K562 (cell line): Measurements from ENCODE around the gene ZDHHC20. TPM values are rescaled to one million over a fixed set of nuclear protein-coding genes. Genes with fewer than 3 reads are reported as not detected.

Source experiments
- ATAC-seq: fragments of 200-7000 bp; cut with Tn5 transposase; 3 replicates; pipeline ENCODE4 v1.9.1; 2020; ENCODE audit warnings: moderate library complexity
- BruUV-seq: library from RNA; stranded (reverse); fragments of 400-500 nt; replicated peaks from 2 replicates; lab custom pipeline; 2021; lab: Mats Ljungman, UMichigan
- CTCF ChIA-PET: fragments of 300-600 bp; formaldehyde crosslinking; extraction: SDS; loops from one replicate; lab custom pipeline; 2021; ENCODE audit warnings: low intra/inter-chr PET ratio; lab: Yijun Ruan, JAX
- POLR2A ChIA-PET: fragments of 300-600, 350-650 bp; sonication (Branson Sonifier 250); formaldehyde crosslinking; extraction: SDS; loops from one replicate; lab custom pipeline; 2021; ENCODE audit warnings: antibody characterized with exemption, inconsistent platforms; lab: Yijun Ruan, JAX
- DNase-seq, 4 experiments: peaks; one replicate each; pipeline versions ENCODE4 v3.0.0 to v3.0.0-alpha.2; 2011 to 2018; ENCODE audit warnings: low spot score in 3 of 4, mixed read lengths in 3 of 4; ENCODE audit errors: extremely low read depth in 1 of 4
- FAIRE-seq: peaks from 2 replicates; lab custom pipeline; 2011; peaks lifted over from hg19 to GRCh38; lab: Jason Lieb, UNC
- H2AFZ ChIP-seq: 2 replicates; pipeline ENCODE4 v1.6.0; 2011; ENCODE audit warnings: low read depth, low read length, control low read depth, inconsistent platforms
- H3K27ac ChIP-seq: fragments of 200-600 bp; 3 replicates; pipeline ENCODE4 v1.8.0; 2011; ENCODE audit warnings: low read depth, mild to moderate bottlenecking, control low read depth, inconsistent platforms, low read length, moderate library complexity, mixed read lengths; ENCODE audit errors: extremely low read depth
- H3K27me3 ChIP-seq, 2 experiments: fragments of 300-600 bp in 1 of 2; 2 replicates in 1 of 2; 3 replicates in 1 of 2; pipeline versions ENCODE4 v1.6.0 to v1.8.0; 2011; ENCODE audit warnings: inconsistent platforms in 2 of 2, low read length in 2 of 2, mild to moderate bottlenecking in 1 of 2, mixed read lengths in 1 of 2, moderate library complexity in 1 of 2; ENCODE audit not compliant: control insufficient read depth in 2 of 2, insufficient read depth in 2 of 2
- H3K36me3 ChIP-seq: fragments of 300-600 bp; 3 replicates; pipeline ENCODE4 v1.8.0; 2011; ENCODE audit warnings: mild to moderate bottlenecking, low read length, inconsistent platforms; ENCODE audit not compliant: control insufficient read depth, insufficient read depth
- H3K4me1 ChIP-seq, 2 experiments: fragments of 200-600 bp in 1 of 2; replicated peaks in 1 of 2; 2 replicates in 1 of 2; 3 replicates in 1 of 2; pipeline versions ENCODE4 v1.5.1 to v1.8.0; 2011; ENCODE audit warnings: inconsistent platforms in 2 of 2, low read length in 2 of 2, mild to moderate bottlenecking in 1 of 2, mixed read lengths in 1 of 2, moderate library complexity in 1 of 2; ENCODE audit not compliant: control insufficient read depth in 2 of 2, insufficient read depth in 2 of 2
- H3K4me2 ChIP-seq: 2 replicates; pipeline ENCODE4 v1.6.1; 2011; ENCODE audit warnings: low read length, control low read depth, inconsistent platforms, mixed read lengths; ENCODE audit not compliant: insufficient read depth
- H3K4me3 ChIP-seq: fragments of 200-600 bp; sonication (generic), shearing (Covaris generic); 2 replicates; pipeline ENCODE4 v1.5.1; 2016; ENCODE audit warnings: control low read depth, inconsistent platforms
- H3K79me2 ChIP-seq: fragments of 200-600 bp; 3 replicates; pipeline ENCODE4 v1.8.0; 2011; ENCODE audit warnings: low read length, inconsistent platforms; ENCODE audit not compliant: control insufficient read depth, insufficient read depth
- H3K9ac ChIP-seq, 2 experiments: 2 replicates each; pipeline versions ENCODE4 v1.6.0 to v1.6.1; 2011; ENCODE audit warnings: low read depth in 2 of 2, low read length in 2 of 2, control low read depth in 1 of 2, inconsistent platforms in 1 of 2, mild to moderate bottlenecking in 1 of 2, mixed read lengths in 1 of 2; ENCODE audit not compliant: insufficient read depth in 1 of 2
- H3K9me1 ChIP-seq: one replicate; pipeline ENCODE4 v1.6.0; 2011; ENCODE audit warnings: inconsistent platforms, mild to moderate bottlenecking, low read length, moderate library complexity; ENCODE audit not compliant: control insufficient read depth, insufficient read depth
- H3K9me3 ChIP-seq: replicated peaks from 2 replicates; pipeline ENCODE4 v1.5.1; 2011; ENCODE audit warnings: low read depth, low read length, inconsistent platforms; ENCODE audit not compliant: control insufficient read depth, insufficient read depth
- H4K20me1 ChIP-seq: replicated peaks from 2 replicates; pipeline ENCODE4 v1.6.1; 2011; ENCODE audit warnings: low read length, inconsistent platforms, mixed read lengths; ENCODE audit not compliant: control insufficient read depth, insufficient read depth
- CBFA2T2 ChIP-seq: fragments of 450-650 bp; conservative IDR thresholded peaks from 2 replicates; pipeline ENCODE4 v1.6.1; 2017; ENCODE audit warnings: mild to moderate bottlenecking
- CC2D1A ChIP-seq: fragments of 450-650 bp; IDR thresholded peaks from 2 replicates; pipeline ENCODE4 v1.6.1; 2017; ENCODE audit warnings: mild to moderate bottlenecking
- ESRRA ChIP-seq: fragments of 450-650 bp; IDR thresholded peaks from 2 replicates; pipeline ENCODE4 v1.6.1; 2014; ENCODE audit warnings: low read depth, mild to moderate bottlenecking, moderate library complexity, borderline replicate concordance
- EZH2 ChIP-seq: IDR thresholded peaks from 2 replicates; pipeline ENCODE4 v1.6.1; 2012; ENCODE audit warnings: low read depth, mild to moderate bottlenecking, inconsistent platforms, low read length, borderline replicate concordance
- FOXA1 ChIP-seq: fragments of 450-650 bp; IDR thresholded peaks from 2 replicates; pipeline ENCODE4 v1.6.1; 2016; ENCODE audit warnings: mild to moderate bottlenecking, borderline replicate concordance
- FOXJ3 ChIP-seq: sonication (generic); formaldehyde crosslinking; IDR thresholded peaks from 2 replicates; pipeline ENCODE4 v1.4.0; 2020; ENCODE audit warnings: mild to moderate bottlenecking, missing genetic modification reagents
- HNRNPUL1 ChIP-seq: fragments of 200-400 bp; formaldehyde crosslinking; IDR thresholded peaks from 2 replicates; pipeline ENCODE4 v1.6.1; 2017; ENCODE audit warnings: low read length
- KLF6 ChIP-seq: fragments of 250-450 bp; sonication (Bioruptor Pico); IDR thresholded peaks from 2 replicates; pipeline ENCODE4 v1.4.0; 2020; ENCODE audit warnings: mild to moderate bottlenecking, moderate library complexity, borderline replicate concordance
- POLR3G ChIP-seq: IDR thresholded peaks from 2 replicates; pipeline ENCODE4 v1.6.1; 2011; ENCODE audit not compliant: insufficient read length, insufficient replicate concordance; ENCODE audit errors: extremely low read depth
- SP1 ChIP-seq: sonication (generic); formaldehyde crosslinking; IDR thresholded peaks from 2 replicates; pipeline ENCODE4 v1.8.1; 2022; ENCODE audit warnings: mild to moderate bottlenecking, missing genetic modification reagents
- ZNF24 ChIP-seq: fragments of 450-650 bp; IDR thresholded peaks from 2 replicates; pipeline ENCODE4 v1.6.1; 2016
- ZNF507 ChIP-seq: conservative IDR thresholded peaks from 2 replicates; pipeline ENCODE4 v1.6.1; 2017; ENCODE audit warnings: missing genetic modification characterization, missing compliant biosample characterization
- ZNF57 ChIP-seq: fragments of 450-650 bp; formaldehyde crosslinking; IDR thresholded peaks from 2 replicates; pipeline ENCODE4 v1.4.0; 2020; ENCODE audit warnings: mild to moderate bottlenecking, moderate library complexity
- ZNF780A ChIP-seq: fragments of 250-450 bp; sonication (Bioruptor Pico); IDR thresholded peaks from 2 replicates; pipeline ENCODE4 v1.5.0; 2021; ENCODE audit warnings: mild to moderate bottlenecking
- WGBS: fragments of 100-300 bp; shearing (Covaris generic); methylation state at CpG from one replicate; pipeline ENCODE4 v1.1.6; 2016; ENCODE audit warnings: low coverage, mixed read lengths; ENCODE audit not compliant: insufficient coverage; ENCODE audit errors: missing lambda C conversion rate; 5-methylcytosine and 5-hydroxymethylcytosine counted together
- in situ Hi-C: fragments of 300-500 bp; cut with MboI; formaldehyde crosslinking; loops from 4 replicates; pipeline ENCODE4 v1.15.0; 2018; ENCODE audit warnings: inconsistent platforms, mixed read lengths
- intact Hi-C: fragments of 100-400 bp; cut with micrococcal nuclease; formaldehyde crosslinking; loops from 2 replicates; pipeline ENCODE4 v1.14.2; 2022
- polyA plus RNA-seq, 8 experiments: library from polyadenylated mRNA; depleted of rRNA in 4 of 8; stranded (reverse) in 5 of 8; unstranded in 3 of 8; fragments of >200 nt; fragmentation: Nextera tagmentation in 2 of 8; fragmentation: Illumina TruSeq in 1 of 8; extraction: Ambion mirVana in 2 of 8; extraction: Trizol in 1 of 8; gene quantifications; 2 replicates each; pipeline versions ENCODE4 v1.2.1 to v1.2.3, GENCODE V29; 2011 to 2014; ENCODE audit warnings: inconsistent platforms in 1 of 8, missing spikeins in 1 of 8
- total RNA-seq, 7 experiments: library from RNA; depleted of rRNA in 6 of 7; stranded (reverse); fragments of >200 nt in 6 of 7; fragmentation: Illumina TruSeq in 2 of 7; extraction: Trizol in 2 of 7; gene quantifications; 2 replicates each; pipeline versions ENCODE4 v1.2.1 to v1.2.3, GENCODE V29; 2011 to 2021; ENCODE audit warnings: low replicate concordance in 1 of 7
- TF ChIP-seq, protein P1 (sequence below): fragments of 250-450 bp; sonication (Bioruptor Pico); IDR thresholded peaks from 2 replicates; pipeline ENCODE4 v1.5.0; 2020; ENCODE audit warnings: mild to moderate bottlenecking, borderline replicate concordance
- TF ChIP-seq, protein P2 (sequence below): sonication (generic); formaldehyde crosslinking; IDR thresholded peaks from 2 replicates; pipeline ENCODE4 v1.8.0; 2022; ENCODE audit warnings: mild to moderate bottlenecking, missing genetic modification reagents
- TF ChIP-seq, protein P3 (sequence below): sonication (generic); formaldehyde crosslinking; IDR thresholded peaks from 2 replicates; pipeline ENCODE4 v1.8.0; 2022; ENCODE audit warnings: mild to moderate bottlenecking, missing genetic modification reagents

ZDHHC20 gene
- total and polyA plus RNA-seq, 9 of the 15 experiments (the other 6 are each of a cell fraction or from before 2014, with no cell fraction given), result 2.7 to 20.9 (median 15.8) TPM

DNA sequence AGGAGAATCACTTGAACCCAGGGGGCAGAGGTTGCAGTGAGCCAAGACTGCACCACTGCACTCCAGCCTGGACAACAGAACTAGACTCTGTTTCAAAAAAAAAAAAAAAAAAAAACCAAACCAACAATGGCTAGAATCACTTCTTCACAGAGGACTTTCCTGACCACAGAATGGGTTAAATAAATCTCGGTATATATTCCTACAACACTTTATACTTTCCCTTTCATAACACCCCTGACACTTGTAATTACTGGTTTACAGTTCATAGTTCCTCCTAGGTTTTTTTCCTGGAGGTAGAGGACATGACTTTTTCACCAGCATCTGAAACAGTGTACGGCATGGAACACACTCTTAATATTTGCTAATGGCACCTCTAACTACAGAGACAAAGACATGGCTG lies 31.4 kb downstream of the ZDHHC20 start:
- ChIA-PET POLR2A (no interaction called here), CTCF (no interaction called here)
- intact Hi-C loops, result no loop called here
- FAIRE-seq (no peak), ATAC-seq (no peak), DNase-seq (no peak)
- Histone ChIP-seq H3K36me3 (no peaks in the 10 kb centered on the region), H3K27me3 (no peaks in the 10 kb centered on the region), H3K9ac (no peak overlapping the region), H3K4me1 (no peaks in the 10 kb centered on the region), H3K9me3 (no peaks in the 10 kb centered on the region), H3K4me3 (no peak overlapping the region), H4K20me1 (no peaks in the 10 kb centered on the region), H3K79me2 (peaks cover 2% of the 10 kb centered on the region; the same call in 2 of the 3 replicates), H3K4me2 (no peak overlapping the region), H2AFZ (no peak overlapping the region), H3K27ac (no peak overlapping the region), H3K9me1 (no peaks in the 10 kb centered on the region)
- no TSS peak for BruUV-seq
- in situ Hi-C loops, result no loop called here
- WGBS, result 56% methylated on average over 2 of the region's 2 CpGs
- TF ChIP-seq CBFA2T2 (no peak), ZNF507 (tag) (no peak), FOXJ3 (no peak), ZNF57 (CRISPR knock-in tag) (no peak), HNRNPUL1 (no peak), EZH2 (no peak), SP1 (CRISPR knock-in tag) (no peak), FOXA1 (no peak), ESRRA (no peak), ZNF24 (no peak), POLR3G (no peak), ZNF780A (no peak), KLF6 (CRISPR knock-in tag) (no peak), CC2D1A (no peak)
- TF ChIP-seq, protein P1, sequence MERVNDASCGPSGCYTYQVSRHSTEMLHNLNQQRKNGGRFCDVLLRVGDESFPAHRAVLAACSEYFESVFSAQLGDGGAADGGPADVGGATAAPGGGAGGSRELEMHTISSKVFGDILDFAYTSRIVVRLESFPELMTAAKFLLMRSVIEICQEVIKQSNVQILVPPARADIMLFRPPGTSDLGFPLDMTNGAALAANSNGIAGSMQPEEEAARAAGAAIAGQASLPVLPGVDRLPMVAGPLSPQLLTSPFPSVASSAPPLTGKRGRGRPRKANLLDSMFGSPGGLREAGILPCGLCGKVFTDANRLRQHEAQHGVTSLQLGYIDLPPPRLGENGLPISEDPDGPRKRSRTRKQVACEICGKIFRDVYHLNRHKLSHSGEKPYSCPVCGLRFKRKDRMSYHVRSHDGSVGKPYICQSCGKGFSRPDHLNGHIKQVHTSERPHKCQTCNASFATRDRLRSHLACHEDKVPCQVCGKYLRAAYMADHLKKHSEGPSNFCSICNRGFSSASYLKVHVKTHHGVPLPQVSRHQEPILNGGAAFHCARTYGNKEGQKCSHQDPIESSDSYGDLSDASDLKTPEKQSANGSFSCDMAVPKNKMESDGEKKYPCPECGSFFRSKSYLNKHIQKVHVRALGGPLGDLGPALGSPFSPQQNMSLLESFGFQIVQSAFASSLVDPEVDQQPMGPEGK, result no peak
- TF ChIP-seq, protein P2, sequence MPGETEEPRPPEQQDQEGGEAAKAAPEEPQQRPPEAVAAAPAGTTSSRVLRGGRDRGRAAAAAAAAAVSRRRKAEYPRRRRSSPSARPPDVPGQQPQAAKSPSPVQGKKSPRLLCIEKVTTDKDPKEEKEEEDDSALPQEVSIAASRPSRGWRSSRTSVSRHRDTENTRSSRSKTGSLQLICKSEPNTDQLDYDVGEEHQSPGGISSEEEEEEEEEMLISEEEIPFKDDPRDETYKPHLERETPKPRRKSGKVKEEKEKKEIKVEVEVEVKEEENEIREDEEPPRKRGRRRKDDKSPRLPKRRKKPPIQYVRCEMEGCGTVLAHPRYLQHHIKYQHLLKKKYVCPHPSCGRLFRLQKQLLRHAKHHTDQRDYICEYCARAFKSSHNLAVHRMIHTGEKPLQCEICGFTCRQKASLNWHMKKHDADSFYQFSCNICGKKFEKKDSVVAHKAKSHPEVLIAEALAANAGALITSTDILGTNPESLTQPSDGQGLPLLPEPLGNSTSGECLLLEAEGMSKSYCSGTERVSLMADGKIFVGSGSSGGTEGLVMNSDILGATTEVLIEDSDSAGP, result no peak
- TF ChIP-seq, protein P3, sequence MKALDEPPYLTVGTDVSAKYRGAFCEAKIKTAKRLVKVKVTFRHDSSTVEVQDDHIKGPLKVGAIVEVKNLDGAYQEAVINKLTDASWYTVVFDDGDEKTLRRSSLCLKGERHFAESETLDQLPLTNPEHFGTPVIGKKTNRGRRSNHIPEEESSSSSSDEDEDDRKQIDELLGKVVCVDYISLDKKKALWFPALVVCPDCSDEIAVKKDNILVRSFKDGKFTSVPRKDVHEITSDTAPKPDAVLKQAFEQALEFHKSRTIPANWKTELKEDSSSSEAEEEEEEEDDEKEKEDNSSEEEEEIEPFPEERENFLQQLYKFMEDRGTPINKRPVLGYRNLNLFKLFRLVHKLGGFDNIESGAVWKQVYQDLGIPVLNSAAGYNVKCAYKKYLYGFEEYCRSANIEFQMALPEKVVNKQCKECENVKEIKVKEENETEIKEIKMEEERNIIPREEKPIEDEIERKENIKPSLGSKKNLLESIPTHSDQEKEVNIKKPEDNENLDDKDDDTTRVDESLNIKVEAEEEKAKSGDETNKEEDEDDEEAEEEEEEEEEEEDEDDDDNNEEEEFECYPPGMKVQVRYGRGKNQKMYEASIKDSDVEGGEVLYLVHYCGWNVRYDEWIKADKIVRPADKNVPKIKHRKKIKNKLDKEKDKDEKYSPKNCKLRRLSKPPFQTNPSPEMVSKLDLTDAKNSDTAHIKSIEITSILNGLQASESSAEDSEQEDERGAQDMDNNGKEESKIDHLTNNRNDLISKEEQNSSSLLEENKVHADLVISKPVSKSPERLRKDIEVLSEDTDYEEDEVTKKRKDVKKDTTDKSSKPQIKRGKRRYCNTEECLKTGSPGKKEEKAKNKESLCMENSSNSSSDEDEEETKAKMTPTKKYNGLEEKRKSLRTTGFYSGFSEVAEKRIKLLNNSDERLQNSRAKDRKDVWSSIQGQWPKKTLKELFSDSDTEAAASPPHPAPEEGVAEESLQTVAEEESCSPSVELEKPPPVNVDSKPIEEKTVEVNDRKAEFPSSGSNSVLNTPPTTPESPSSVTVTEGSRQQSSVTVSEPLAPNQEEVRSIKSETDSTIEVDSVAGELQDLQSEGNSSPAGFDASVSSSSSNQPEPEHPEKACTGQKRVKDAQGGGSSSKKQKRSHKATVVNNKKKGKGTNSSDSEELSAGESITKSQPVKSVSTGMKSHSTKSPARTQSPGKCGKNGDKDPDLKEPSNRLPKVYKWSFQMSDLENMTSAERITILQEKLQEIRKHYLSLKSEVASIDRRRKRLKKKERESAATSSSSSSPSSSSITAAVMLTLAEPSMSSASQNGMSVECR, result no peak
